ENCODE measurements around the gene CCND1.
"Not testable (repeated sequence)": the region's sequence is repeated elsewhere in the genome, so short reads cannot be mapped to it uniquely, and the experiment has no call there.

DNA sequence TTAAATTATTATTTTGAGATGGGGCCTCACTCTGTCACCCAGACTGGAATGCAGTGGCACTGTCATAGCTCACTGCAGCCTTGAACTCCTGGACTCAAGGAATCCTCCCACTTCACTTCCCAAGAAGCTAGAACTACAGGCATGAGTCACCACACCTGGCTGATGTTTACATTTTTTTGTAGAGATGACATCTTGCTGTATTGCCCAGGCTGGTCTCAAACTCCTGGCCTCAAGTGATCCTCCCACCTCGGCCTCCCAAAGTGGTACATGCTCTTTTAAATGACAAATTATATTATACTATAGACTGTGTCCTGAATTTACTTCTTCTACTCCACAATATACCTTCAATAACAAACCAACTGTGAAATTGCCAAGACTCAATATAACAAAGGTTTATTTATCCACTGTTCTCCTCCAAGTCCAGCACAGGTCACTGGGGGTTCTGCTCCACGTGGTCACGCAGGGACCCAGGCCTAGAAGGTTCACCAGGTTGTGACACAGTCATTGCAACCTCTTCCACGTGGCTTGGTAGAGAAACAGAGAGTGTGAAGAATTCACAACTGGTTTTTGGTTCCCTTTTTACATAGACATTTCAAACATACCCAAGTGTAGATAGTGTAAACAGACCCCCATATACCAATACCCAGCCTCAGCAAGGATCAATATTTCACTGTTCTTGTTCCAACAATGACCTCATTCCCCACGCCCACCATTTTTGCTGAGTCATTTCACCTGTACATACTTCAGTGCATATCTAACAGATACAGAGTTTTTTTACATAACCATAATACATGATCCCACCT, 47.2 kb downstream of the CCND1 start:
- TF ChIP-seq, protein P1, sequence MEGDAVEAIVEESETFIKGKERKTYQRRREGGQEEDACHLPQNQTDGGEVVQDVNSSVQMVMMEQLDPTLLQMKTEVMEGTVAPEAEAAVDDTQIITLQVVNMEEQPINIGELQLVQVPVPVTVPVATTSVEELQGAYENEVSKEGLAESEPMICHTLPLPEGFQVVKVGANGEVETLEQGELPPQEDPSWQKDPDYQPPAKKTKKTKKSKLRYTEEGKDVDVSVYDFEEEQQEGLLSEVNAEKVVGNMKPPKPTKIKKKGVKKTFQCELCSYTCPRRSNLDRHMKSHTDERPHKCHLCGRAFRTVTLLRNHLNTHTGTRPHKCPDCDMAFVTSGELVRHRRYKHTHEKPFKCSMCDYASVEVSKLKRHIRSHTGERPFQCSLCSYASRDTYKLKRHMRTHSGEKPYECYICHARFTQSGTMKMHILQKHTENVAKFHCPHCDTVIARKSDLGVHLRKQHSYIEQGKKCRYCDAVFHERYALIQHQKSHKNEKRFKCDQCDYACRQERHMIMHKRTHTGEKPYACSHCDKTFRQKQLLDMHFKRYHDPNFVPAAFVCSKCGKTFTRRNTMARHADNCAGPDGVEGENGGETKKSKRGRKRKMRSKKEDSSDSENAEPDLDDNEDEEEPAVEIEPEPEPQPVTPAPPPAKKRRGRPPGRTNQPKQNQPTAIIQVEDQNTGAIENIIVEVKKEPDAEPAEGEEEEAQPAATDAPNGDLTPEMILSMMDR (conservative IDR thresholded peaks at IDR 0.05), result not testable (repeated sequence)
- TF ChIP-seq EZH2 (IDR thresholded peaks at IDR 0.05; ENCODE audit: low read depth), result not testable (repeated sequence)

All from PC-9 (cell line).